NT2/D1 (cell line): Measurements from ENCODE around the gene JPT1.

Experiments
- SUZ12 ChIP-seq: IDR thresholded peaks from 2 replicates; pipeline ENCODE4 v1.6.1; 2011; ENCODE audit not compliant: insufficient read length, insufficient read depth; ENCODE audit errors: extremely low read depth
- YY1 ChIP-seq: IDR thresholded peaks from 2 replicates; pipeline ENCODE4 v1.6.1; 2011; ENCODE audit not compliant: insufficient read length, insufficient read depth
- ZNF274 ChIP-seq: IDR thresholded peaks from 2 replicates; pipeline ENCODE4 v1.6.1; 2011; ENCODE audit warnings: mild to moderate bottlenecking, low read depth, low read length

DNA sequence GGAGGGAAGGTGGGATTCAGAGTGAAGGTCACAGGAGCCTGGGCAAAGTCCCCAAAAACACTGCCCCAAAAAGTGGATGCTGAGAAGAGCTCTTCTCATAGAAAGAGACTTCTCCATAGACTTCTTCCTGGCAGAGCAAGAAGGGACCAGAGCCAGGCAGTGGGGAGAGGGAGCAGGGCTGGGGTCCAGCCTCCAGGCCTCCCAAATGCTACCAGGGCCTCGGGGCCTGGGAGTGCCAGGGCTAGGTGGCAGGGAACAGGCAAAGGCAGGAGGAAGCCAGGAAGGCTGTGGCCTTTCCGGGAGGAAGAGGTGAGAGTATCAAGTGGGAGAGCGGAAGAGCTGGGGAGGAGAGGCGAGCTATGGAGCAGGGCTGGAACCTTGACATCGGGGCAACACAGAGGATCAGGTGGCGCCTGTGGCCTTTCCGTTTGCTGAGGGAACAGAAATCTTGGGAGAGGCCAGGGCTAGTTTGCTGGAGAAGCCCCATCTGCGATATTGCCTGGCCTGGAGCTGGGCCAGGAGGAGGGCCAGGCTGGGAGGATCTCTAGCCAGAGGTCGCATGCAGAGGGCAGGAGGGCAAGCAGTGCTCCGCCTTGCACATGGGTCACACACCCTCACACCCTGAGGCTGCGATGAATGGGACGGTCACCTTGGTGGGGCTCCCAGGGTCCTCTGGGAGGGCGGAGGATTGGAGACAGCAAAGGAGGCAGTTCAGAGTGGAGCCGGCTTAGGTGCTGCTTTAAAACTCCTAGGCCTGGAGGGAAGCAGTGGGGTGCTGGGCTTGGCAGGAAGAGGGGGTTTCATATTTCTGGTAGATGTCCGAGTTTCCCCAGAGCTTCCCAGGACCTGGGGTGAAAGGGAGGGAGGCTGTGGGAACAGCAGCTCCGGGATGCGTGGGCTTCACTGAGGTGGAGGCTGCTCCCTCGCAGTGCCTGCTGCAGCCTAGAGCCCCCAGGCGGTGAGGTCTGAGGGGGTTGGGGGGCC, 63.1 kb downstream of the JPT1 start:
- TF ChIP-seq YY1 (no peak), SUZ12 (no peak), ZNF274 (no peak)
